NCI-H774 (cell line): Measurements from ENCODE around the gene ZMYND11.
"Not testable (repeated sequence)": the region's sequence is repeated elsewhere in the genome, so short reads cannot be mapped to it uniquely, and the experiment has no call there.

Source experiments
- DNase-seq: peaks from one replicate; lab custom pipeline; 2025; lab: John Stamatoyannopoulos, UW

The ZMYND11 gene

DNA sequence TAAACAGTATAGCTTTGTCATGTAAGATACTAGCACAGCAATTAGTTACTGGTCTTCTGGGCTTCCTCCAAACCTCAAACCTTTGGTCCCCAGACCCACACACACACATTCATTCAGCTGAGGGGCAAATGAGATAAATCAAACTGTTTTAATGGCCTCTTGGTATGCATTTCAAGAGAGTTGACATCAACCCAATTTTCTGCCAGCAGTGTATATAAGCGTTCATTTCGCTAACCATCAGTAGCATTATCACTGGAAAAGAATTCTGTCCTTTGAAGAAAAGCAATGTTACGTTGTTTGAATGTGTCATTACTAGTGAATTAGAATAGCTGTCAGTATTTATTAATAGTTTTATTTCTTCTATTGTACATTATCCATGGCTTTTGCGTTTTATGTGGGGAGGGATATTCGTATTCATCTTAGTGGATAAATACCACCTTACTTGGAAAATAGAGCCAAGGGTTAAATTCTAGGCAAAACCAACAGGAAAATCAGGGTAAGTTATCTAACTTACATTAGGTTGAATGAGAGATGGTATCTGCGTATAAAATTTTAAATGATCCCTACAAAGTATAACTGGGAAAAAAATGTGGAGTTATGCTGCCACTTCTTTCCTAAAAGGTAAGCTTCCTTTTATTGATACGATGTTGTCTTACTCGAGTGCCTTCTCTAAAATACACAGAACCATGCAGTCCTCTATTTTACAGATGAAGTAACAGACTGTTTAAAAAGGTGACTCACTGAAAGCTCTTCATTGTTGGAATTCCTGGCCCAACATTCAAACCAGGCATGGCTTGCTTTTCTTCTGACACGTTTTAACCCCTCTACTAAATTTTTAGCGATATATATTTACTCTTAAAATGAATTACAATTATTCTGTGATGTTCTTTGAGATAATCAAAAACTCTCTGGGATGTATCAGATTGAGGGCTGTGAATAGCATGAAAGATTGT lies 2.0 kb upstream of the ZMYND11 start:
- DNase-seq = no peak

DNA sequence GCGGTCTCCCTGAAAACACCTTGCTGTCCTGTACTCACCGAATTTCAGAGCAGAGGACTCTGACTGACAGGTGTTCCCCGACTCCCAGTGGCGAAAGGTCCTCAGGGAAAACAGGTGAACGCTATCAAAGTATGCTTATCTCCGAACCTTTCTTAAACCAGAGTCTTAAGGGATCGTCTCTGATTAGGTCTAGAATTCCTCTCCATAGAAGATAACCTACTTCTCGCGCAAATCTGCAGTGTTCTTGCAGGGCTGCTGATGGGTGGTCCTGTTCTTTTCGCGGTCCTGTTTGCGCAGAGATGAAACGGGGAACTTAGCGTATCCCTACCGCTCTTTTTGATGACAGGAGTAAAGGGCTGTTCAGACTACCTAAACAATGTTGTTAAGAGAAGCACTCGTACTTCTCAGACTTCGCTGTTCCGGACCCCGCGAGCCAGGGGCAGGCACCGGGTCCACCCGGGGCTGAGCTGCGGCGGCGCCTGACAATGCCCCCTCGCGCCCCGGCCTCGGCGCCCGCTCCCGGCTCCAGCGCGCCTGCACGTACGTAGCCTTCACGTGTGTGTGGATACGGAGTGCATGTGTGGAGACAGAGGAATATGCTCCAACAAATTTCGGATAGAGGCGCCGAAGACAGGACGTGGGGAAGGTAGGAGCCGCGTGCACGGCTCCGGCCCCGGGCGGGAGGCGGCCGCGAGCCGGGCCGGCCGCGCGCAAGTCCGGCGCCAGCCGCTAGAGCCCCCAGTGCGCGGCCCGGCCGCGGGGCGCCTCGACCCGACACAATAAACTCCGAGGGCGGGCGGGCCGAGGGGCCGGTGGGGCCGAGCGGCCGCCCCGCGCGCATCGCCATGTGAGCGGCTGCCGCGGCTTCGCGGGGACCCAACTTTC lies 766 bp upstream of the ZMYND11 start:
- peak; percentile 14 for DNase-seq

DNA sequence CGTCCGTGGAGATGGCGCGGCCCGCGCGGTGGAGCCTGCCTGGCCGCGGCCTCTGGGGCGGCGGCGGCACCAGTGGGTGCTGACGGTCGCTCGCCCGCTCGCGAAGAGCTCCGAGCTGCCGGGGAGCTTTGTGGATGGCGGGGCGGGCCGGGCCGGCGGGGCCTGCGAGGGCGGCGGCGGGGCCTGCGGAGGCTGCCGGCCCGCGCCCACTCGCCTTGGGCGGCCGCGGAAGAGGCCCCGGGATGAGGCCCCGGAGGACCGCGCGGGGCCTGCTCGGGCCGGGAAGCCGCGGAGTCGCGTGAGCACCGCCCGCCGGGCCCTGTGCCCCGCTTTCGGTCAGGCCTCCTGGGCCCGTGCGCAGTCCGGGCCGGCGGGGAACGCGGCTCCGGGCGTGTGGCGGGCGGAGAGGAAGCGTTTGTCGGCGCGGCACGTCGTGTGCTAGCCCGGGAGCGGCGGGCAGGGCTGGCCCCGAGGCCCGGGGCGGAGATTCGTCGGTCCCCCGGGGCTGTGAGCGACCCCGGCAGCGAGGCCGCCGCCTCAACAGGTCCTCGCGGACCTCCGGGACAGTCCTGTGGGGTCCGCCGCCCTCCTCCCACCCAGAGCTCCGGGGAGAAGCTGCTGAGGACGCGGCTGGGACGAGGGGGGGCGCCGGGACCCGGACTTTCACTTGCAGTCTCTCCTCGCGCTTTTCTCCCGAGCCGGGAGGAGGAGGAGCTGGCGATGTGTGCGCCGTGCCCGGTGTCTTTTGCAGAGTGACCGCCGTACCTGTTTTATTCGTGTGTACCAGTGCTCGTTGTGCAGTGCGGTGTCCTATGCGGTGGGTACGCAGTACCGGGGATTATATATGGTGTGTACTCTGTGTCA lies 578 bp downstream of the ZMYND11 start:
- peak; percentile 48 for DNase-seq

DNA sequence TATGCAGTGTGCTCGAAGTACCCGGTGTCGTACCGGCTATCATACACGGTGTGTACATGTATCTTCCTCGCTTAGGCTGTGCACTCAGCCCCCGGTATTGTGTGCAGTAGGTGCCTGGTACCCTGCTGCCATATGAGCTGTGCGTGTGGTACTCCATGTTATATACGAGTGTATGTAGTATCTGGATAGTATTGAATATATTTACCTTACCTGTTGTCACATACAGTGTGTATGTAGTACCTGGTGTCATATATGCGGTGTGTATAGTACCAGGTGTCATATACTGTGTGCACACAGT lies 1.2 kb downstream of the ZMYND11 start:
- no peak for DNase-seq

DNA sequence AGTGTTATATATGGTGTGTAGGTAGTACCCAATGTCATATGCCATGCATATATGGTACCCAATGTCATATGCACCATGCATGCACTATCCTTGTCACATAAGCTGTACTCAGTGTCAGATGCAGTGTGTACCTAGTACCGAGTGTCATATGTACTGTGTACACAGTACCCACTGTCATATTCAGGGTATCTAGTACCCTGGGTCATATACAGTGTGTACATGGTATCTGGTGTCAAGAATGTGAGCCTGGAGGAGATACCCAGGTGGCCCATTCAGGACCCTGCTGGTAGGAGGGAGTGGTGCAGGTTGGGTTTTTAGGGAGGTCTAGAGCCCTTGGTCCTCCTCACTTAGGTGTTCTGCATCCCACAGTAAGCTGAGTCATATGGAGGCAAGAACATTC lies 1.8 kb downstream of the ZMYND11 start:
- no peak for DNase-seq

DNA sequence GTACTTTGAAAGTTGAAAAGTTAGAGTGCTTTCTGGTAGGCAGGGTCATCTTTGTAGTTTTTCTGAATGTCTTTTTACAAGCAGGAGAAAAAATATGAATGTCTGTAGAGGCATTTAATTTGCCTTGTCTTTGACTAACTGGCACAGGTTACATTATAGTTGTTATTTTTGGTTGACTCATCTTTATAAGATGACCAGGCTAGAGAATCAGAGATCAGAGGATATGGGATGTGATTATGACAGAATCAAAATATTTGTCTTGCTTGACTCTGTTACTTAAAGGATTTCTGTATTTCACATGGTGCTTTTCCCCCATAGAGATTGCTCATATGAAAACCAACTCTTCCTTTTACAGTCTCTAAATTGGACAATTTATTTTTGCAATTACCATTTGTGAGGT lies 2.4 kb downstream of the ZMYND11 start:
- no peak for DNase-seq

DNA sequence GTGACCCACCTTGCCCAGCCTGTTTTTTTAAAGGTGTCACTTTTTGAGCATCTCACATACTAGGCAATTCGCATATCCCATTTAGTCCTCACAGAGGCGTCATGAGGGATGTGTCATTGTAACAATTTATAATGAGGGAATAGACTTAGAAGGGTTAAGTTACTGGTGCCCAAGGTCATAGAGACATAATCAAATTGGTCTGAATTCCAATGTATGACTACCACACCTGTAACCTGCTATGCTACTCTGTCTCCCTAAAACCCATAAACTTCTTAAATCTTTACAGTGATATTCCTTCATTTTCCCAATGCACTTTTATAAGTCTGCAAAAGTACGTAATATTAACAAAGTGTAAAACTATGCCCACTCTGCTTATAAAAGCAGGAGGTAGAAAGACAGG lies 7.1 kb downstream of the ZMYND11 start:
- DNase-seq = no peak

DNA sequence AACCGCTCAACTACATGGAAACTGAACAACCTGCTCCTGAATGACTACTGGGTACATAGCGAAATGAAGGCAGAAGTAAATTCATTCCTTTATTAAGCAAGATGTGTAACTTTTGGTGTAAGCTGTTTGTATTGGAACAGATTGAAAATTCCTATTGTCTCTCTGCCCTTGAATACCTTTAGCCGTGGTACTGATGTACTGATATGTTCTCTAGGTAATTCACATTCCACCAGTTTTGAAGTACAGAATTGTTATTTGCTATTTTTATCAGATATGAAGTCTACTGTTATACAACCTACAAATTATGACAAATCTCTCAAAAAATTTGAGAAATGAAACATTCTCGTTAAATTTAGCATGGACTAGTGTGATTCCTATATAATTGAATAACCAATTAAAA lies 17.7 kb downstream of the ZMYND11 start:
- no peak for DNase-seq

DNA sequence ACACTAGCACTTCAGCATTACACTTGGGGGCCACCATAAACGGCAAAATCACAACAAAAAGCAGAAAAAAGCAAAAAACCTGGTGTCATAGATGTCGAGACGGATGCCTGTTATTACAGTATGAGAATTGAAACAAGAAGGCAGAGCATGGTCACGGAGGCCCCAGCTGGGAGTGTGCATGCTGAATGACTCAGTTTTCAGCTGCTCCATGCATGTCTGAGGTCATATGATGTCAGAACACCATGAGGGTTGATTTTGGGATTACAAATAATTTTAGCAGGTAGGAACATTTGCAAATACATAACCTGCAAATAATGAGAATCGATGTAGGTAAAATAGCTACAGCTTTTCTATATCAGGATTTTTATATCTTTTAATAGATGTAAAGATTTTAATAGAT lies 19.1 kb downstream of the ZMYND11 start:
- DNase-seq = no peak

DNA sequence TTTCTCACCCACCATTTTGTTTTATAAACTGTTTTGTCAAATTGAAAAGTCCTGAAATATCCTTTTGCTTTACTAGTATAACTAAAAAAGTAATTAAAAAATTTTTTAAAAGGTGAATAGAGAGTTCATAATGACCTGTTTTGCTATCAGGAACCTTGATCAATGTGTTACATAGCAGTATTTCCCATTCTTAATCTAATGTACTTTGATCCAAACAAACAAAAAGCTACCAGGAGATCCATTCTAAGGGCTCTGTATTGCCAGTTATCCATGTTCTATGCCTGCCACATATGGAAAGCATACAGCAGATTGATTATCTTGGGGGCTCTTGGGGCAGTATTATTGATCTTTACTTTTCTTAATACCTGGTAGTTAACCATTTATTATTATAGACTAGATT lies 32.1 kb downstream of the ZMYND11 start:
- DNase-seq = no peak

DNA sequence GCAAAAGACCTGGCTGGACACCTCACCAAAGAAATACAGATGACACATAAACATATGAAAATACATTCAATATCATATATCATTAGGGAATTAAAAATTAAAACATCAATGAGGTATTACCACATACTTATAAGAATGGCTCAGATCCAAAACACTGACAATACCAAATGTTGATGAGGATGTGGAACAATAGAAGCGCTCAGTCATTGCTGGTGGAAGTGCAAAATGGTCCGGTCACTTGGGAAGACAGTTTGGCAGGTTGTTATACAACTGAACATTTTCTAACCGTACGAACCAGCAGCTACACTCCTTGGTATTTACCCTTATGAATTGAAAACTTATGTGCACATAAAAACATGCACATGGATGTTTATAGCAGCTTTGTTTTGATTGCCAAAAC lies 38.5 kb downstream of the ZMYND11 start:
- DNase-seq = no peak

DNA sequence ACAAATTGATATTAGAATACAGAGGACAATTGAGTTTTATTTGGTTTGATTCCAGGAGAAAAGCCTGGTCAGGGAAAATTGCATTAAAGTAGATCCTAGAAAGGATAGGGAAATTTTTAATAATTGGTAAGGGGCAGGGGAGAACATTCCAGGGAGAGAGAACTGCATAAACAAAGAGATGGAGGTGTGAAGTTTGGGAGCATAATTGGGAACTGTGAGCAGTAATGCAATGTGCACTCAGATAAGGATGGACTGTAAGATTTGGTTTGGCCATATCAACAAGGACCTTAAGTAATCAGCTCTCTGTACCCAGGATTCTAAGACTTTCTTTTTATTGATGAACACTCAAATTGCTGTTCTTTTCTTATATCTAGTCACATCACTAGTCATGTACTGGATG lies 41.4 kb downstream of the ZMYND11 start:
- no peak for DNase-seq

DNA sequence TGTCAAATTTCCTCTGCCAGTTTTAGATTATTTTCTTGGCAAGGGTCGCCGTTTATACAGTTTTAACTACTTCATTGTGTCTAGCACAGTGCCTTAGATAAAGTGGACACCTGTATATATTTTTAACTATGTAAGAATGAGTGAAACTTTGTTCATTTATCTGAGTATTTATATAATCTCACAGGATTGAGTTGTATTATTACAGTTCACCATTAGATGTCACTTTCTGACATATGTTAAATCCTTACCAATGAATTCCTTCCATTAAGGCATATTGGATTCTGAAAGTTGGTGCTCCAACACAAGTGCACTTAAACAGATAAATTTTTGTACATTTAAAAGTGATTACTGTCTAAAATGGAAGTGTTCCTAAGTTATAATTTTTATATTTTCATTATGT lies 43.0 kb downstream of the ZMYND11 start:
- peak; percentile 17 for DNase-seq

DNA sequence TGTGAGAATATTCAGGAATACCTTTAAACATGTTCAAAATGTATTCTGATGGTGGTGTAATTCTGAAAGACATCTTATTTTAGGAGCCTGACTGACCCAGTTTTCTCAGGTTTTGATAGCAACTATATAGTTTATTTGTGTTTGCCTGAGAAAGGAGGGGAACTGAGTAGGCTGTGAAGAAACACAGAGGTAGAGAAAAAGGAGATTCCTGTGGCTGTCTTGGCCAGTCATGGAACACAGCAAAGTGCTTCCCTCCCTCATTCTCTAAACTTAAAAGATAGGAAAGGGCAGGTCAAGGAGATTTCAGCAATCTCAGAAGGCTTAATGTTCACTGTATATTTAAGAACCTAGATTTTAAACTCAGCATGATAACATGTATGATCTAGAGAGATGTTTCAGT lies 43.5 kb downstream of the ZMYND11 start:
- no peak for DNase-seq

DNA sequence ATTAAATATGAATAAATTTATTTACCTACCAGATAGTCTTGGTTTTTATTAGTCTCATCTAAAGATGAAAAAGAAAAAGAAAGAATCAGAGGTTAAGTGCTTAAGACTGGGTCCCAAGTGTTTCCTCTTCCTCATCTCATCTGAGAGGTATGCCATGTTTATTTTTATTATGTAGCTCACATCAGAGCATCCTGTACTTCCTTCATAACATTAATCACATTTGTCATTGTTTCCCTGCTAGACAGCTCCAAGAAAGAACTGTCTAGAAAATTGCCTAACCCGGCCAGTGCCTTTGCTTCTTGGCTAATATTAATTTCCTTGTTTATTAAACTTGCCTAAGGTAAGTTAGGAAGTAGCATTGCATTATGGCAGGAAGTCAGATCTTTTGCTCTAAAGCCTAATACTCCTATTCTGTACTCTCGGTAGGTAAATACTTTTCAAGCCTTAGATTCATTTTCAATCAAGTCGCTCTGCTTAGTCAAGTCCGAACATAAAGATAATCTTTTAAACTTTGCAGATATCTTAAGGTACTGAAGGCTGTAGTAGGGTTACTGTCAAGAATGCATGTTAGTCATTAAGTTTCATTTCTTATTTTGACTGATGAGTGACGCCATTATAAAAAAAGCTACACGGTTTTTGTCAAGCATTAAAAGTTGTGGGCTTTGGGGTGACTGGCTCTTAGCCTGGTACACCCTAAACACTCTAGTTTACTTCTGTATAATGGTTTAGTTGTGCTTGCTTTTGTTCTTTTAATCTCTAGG lies 47.4 kb downstream of the ZMYND11 start:
- DNase-seq = no peak

DNA sequence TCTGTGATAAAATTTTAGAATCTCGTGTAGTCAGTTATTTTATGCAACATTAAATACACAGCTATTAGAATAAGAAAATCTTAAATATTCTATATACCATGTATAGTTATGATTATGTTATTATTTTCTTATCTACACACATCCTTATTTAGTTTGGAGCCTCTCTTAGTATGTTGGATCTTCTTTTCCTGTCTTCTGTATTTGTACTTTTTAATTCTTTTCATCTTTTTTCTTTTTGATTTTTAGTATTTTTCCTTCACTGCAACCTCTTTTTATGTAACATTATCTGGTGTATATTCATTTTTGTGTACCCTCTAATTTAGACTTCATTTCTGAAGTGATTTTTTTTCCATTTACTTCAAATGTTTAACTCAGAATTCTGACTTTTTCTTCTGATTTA lies 48.9 kb downstream of the ZMYND11 start:
- no peak for DNase-seq

DNA sequence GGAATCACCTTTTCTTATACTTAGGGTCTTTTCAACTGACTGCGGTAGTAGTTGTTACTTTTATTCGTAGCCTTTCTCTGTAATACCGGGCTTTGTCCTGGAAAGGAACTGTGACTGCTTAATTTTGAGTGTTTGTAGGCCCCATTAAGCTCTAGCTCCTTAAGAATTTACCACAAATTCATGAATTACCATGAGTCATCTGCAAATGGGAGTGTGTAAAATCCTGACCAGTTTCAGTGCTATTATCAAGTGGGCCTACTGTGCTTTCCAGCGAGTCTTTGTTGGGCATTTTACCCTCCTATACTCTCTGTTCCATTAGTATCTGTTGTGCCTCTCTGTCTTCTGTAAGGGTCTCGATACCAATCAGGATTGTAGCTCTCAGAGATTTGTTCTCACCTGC lies 49.7 kb downstream of the ZMYND11 start:
- no peak for DNase-seq

DNA sequence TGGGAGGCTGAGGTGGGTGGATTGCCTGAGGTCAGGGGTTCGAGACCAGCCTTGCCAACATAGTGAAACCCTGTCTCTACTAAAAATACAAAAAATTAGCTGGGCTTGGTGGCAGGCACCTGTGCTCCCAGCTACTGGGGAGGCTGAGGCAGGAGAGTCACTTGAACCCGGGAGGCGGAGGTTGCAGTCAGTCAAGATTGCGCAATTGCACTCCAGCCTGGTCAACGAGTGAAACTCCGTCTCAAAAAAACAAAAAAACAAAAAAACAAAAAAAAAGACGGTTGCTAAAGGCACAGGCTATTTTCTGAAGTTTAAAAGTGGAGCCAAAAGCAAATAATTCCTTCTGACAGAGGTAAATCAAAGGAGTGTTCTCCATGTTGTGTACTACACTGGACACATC lies 50.3 kb downstream of the ZMYND11 start:
- DNase-seq = not testable (repeated sequence)

DNA sequence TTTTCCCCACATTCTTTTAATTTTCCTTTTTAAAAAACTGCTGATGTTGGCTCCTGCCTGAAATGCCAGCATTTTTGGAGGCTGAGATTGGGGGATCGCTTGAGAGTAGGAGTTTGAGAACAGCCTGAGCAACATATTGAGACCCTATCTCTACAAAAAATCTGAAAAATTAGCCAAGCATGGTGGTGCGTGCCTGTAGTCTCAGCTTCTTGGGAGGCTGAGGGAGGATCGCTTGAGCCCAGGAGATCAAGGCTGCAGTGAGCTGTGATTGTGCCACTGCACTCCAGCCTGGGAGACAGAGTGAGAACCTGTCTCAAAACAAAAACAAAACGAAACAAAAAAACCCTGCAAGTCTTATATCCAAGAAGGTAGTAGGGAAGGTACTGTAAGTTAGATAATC lies 51.7 kb downstream of the ZMYND11 start:
- DNase-seq = no peak

DNA sequence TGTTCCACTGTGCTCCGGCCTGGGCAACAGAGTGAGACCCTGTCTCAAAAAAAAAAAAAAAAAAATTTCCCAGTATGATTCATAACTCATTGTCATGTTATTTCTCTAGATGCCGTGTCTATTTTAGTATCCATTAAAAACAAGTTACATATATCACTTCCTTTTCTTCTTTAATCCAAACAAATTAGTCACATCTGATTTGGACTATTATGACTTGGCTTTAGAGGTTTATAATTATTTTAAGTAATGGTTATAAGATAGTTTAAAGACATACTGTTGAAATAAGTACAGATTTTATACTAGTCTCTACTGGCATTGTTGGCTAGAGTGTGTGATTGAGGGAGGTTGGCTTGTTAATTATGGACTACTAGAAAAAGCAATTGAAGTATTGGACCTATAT lies 53.3 kb downstream of the ZMYND11 start:
- DNase-seq = no peak

DNA sequence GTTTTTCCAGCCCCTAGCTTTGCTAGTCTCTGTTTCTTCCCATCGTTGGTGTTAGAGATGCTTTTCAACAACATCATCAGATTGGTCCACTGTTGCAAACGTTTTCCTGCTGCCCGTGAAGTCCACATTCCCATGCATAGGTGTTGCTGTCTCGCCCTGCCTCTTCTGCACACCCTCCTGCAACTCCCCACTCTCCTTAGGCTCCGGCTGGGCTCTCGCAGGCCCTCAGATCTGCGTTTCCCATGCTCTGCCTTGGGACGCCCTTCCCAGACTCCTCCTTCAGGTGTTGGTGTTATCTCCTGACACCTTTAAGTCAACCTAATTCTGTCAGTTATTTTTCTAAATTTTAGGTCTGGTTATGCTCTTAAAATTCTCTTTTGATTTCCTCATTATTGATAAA lies 55.0 kb downstream of the ZMYND11 start:
- no peak for DNase-seq
